ENCODE results near the gene PDZD7.
"Not testable (repeated sequence)": the region's sequence is repeated elsewhere in the genome, so short reads cannot be mapped to it uniquely, and the experiment has no call there.

Gene PDZD7

DNA sequence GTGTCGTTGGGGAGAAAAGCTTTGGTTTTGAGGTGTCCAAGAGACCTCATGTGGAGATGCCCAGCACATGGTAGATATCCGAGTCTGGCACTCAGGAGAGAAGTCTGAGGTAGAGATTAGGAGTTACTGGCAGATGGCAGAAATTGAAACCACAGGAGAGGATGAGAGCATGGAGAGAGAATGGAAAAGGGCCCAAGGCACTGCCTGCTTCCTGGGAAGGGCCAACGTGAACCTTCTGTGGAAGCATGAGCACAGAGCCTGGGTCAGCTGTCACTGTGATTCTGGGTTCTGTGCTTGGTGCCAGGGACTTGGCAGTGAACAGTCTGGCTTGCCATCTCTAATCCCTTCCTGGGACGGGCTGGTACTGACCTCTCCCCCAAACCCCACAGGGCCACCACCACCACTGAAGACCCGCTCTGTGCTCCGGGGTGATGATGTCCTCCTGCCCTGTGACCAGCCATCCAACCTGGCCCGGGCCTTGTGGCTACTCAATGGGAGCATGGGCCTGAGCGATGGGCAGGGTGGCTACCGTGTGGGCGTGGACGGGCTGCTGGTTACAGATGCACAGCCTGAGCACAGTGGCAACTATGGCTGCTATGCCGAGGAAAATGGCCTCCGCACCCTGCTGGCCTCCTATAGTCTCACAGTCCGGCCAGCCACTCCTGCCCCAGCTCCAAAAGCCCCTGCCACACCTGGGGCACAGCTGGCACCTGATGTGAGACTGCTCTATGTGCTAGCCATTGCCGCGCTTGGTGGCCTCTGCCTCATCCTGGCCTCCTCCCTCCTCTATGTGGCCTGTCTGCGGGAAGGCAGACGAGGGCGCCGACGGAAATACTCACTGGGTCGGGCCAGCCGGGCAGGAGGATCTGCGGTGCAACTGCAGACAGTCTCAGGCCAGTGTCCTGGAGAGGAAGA is 47.8 kb downstream of the PDZD7 start:
- no peak for DNase-seq

DNA sequence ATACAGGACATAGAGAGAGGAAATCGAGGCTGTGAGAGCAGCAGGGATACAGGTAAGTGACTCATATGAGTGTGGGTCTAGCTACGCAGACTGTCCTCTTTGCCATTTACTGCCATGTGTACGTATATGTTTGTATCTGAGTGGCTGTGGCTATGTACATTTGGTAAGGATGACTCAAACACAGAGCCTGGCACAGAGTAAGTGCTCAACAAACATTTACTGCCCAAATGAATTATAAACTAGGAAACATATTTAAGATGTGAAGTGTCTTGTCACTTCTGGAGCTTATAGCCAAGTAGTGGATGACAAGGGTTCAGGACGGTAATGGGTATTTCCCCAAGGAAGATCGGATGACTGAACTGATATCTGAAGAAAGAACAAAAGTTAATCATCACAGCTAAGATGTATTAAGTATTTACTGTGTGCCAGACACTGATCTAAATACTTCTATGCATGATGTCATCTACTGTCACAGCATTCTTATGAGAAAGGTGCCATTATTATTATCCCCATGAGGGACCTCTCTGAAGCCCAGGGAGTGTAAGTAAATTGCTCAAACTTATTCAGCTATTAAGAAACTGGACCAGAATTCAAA is 49.7 kb downstream of the PDZD7 start:
- no peak for DNase-seq

DNA sequence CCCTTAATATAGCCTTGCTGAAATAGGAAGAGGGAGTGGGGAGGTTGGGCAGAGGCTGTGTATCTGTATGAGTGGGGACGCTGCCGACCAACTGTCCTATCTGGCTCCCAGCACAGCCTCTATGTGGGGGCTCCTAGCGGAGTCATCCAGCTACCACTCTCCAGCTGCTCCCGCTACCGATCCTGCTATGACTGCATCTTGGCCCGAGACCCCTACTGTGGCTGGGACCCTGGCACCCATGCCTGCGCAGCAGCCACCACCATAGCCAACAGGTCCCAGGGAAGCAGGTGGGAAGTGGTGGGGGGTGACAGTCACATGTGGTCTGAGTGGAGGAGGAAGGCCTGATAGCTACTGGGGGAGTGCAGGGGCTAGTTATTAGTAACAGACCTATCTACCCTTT is 50.2 kb downstream of the PDZD7 start:
- no peak for DNase-seq

DNA sequence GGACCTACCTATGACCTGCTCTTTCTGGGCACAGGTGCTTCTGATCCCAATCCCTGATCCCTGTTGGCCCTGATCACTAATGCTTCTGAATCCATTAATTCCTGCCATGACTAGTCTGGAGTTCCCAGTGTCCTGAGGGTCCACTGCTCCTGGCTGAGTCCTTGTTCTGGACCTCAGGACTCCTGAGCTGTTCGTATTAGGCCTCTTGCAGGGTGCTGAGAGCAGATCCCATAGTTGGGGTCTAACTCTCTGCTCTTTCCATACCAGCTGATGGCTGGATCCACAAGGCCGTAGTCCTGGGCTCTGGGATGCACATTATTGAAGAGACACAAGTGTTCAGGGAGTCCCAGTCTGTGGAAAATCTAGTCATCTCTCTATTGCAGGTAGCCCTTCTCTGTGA is 50.6 kb downstream of the PDZD7 start:
- DNase-seq, result no peak

GRCh38 chr10:100979791-100980272 is 51.1 kb downstream of the PDZD7 start:
- no peak for DNase-seq

DNA sequence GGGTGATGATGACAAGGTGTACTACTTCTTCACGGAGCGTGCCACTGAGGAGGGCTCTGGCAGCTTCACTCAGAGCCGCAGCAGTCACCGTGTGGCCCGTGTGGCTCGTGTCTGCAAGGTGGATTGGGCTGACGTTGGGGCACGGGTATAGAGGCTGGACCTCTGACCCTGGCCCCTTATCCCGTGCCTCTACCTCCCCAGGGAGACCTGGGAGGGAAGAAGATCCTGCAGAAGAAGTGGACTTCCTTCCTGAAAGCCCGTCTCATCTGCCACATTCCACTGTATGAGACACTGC is 52.1 kb downstream of the PDZD7 start:
- DNase-seq, result no peak

DNA sequence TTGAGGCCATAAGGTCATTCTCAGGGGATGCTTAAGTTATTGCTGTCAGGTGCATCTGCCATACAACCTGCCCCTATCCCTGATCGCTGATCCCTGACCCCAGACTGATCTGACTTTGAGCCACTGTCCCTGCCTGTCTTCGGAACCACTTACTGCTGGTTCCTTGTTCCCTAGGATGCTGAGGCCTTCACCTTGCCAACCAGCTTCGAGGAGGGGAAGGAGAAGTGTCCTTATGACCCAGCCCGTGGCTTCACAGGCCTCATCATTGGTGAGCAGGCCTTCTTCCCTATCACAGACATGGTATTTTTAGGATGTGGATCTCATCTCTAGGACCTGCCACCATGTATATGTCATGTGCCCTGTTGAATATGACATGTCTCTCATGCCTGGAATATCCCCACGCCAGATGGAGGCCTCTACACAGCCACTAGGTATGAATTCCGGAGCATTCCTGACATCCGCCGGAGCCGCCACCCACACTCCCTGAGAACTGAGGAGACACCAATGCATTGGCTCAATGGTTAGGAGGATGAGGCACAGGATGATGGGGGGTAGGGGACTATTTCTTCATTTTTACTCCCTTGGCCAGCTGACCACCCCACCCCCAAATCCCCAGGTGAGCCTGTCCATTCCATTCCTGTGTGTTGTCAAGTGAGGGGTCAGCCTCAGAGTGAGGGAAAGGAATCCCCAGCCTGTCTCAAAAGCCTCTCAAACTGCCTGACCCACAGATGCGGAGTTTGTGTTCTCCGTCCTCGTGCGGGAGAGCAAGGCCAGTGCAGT is 52.6 kb downstream of the PDZD7 start:
- no peak for DNase-seq

- no peak for DNase-seq
Observed at GRCh38 chr10:100977436-100977835, 53.5 kb downstream of the PDZD7 start.

- DNase-seq, result no peak
Observed at GRCh38 chr10:100976906-100977305, 54.0 kb downstream of the PDZD7 start.

GRCh38 chr10:100975397-100975796 is 55.5 kb downstream of the PDZD7 start:
- DNase-seq, result not testable (repeated sequence)

DNA sequence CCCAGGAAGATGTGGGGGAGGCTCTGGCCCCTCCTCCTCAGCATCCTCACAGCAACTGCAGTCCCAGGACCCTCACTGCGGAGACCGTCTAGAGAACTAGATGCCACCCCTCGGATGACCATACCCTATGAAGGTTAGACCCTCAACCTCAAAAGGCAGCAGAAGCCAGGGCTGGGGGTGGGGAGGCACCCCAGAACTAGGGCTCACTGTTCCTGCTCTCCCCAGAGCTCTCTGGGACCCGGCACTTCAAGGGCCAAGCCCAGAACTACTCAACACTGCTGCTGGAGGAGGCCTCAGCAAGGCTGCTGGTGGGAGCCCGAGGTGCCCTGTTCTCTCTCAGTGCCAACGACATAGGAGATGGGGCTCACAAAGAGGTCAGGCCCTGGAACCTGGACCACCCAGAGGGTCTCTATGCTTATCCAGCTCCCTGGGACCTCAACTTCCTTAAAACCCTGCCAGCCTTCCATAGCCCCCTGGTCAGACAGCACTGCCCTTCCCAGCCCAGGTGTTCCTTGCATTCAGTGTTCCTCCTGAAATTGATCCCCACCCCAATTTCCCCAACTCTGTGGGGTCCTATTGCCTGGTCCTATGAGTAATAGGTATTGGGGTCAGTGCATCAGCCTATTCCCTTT is 57.9 kb downstream of the PDZD7 start:
- no peak for DNase-seq

DNA sequence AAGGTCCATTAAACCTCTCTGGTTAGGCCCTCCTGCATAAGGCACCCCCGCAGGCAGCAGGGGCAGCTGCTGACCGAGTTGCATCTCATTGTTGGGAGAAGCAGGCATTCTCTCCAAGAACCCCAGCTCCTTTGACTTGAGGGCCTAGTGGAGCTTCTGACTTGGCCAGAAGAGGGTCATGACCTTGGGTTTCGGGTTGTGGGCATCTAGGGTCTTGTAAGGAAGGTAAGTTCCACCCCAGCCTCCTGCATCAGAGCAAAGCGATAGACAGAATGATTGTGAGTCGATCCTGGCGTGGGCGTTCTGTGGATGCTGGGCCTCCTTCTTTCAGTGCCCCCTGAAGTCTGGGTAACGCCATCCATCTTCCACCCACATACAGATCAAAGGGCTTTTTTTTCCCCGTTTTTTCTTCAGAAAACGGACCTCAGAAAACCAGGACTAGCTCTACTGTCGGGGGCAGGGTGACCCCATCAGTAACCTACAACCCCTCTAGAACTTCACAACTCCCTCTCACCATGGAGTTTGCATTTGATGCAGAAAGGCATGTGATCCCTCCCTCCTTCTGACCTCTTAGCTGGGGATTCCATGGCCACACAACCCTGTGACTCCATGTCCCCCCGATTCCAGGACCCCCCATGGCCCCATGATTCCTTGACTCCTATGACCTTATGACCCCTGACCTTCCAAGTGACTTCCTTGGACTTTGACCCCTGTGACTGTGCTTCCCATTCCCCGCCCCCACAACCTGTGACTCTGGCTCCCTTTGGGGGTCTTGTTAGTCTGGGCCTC is 58.6 kb downstream of the PDZD7 start:
- DNase-seq, result no peak

GRCh38 chr10:100970914-100971811 is 59.8 kb downstream of the PDZD7 start:
- no peak for DNase-seq

DNA sequence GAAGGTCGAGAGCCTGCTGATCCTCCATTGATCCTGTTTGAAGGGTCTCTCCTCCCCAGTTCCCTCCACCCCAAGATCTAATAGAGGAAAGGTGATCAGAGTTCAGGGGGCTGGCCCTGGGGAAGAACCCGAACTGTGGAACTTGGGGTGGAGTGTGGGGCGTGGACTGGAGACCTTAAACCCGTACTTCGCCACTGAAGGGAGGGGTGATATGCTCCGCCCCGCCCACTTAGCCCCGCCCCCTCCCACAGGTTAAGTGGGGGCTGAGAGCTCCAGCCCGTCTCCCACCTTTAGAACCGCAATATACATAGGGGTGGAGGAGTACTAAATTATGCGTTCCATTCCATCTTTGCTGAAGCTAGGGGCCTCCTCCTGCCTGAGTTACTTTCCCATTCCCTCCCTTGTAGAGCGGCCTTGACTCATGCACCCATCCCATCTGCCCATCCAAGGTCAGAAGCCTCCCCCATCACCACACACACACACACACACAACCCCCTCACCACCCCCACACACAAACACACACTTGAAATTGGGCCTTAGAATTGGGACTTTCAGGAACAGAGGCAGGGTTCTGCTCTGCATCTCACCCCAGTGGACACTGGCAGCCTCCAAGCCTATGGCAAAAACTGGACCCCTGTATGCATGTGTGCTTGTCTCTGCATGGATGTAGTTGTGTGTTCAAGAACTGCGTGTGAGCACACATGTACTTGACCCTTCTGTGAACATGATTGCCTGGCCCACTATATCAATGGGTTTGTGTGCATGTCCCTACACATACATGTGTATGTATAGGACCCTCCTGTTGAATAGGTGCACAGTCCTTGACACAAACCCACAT is 60.6 kb downstream of the PDZD7 start:
- DNase-seq, result peak; percentile 18

DNA sequence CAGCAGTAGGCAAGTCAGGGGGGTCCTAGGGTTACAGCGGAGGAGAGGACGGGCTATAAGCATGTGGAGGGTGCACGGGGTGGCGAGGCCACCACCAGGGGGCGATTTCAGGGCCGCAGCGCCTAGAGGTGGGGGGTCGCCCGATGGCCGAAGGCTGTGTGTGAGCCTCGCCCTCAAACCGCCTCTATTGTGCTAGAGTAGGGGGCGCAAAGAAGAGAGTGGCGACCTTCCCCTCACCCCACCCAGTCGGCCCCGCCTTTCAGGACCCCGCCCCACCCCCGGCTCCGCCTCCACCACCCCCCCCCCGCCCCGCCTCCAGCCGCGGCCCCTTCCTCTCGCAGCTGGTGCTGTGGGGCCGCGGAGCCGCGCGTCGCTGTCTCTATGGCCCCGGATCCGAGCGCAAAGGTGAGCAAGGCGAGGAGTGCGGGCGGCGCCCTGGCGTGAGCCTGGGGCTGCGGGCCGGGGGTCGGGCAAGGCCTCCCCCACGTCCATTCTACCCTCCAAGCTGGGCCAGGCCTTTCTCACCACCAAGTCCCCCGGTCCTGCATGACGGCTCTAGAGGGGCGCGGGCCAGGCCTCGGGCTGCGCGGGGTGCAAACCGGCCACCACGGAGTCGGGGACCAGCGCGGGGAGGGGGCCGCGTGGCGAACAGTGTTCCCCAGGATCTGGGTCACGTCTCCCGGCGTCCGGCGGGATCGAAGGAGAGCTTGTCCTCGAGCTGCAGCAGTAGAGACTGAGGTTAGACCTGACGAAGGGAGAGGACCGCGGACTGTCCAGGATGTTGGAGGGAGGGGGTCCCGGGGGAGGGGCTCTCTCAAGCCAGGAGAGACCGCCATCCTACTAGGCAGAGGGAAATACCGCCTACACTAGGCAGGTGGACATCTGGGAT is 61.5 kb downstream of the PDZD7 start, which contains the start of gene SEMA4G:
SEMA4G (plus strand) TSS at position 318 of the 889 bp plus-strand sequence. CDS start 3,409 bp downstream, outside the sequence.
- DNase-seq, result peak; percentile 41

DNA sequence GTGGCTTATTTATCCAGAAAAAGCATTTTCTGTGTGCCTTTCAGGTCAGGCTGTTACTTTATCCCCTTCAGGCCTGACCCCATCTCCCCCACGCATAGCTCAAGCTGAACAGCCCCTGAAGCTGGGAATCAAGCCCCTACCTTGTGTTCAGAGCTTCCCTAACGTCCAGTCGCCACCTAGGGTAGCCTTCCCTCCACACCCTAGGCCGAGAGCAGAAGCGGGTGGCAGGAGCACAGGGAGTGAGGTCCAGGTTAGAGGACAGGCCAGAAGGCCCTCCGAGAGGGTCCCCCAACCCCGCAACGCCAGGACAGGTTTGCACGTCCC is 62.1 kb downstream of the PDZD7 start:
- no peak for DNase-seq

GRCh38 chr10:100968062-100968736 is 62.7 kb downstream of the PDZD7 start:
- DNase-seq, result no peak

- DNase-seq, result no peak
Observed at GRCh38 chr10:100967332-100967731, 63.6 kb downstream of the PDZD7 start.

- DNase-seq, result no peak
Observed at GRCh38 chr10:100966887-100967286, 64.0 kb downstream of the PDZD7 start.
